ENCODE data around the gene TSNAX.
"Not testable (repeated sequence)": the region's sequence is repeated elsewhere in the genome, so short reads cannot be mapped to it uniquely, and the experiment has no call there.

DNA sequence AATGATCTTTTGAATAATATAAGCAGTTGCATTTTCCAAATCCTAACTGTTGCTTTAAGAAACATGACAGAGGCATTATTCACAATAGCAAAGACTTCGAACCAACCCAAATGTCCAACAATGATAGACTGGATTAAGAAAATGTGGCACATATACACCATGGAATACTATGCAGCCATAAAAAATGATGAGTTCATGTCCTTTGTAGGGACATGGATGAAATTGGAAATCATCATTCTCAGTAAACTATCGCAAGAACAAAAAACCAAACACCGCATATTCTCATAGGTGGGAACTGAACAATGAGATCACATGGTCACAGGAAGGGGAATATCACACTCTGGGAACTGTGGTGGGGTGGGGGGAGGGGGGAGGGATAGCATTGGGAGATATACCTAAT lies 41.8 kb downstream of the TSNAX start:
- TF ChIP-seq POLR2AphosphoS5 (IDR thresholded peaks at IDR 0.05); POLR2A (IDR thresholded peaks at IDR 0.05); EP300 (IDR thresholded peaks at IDR 0.05; ENCODE audit: low read depth): not testable (repeated sequence)
- TF ChIP-seq, protein P1, sequence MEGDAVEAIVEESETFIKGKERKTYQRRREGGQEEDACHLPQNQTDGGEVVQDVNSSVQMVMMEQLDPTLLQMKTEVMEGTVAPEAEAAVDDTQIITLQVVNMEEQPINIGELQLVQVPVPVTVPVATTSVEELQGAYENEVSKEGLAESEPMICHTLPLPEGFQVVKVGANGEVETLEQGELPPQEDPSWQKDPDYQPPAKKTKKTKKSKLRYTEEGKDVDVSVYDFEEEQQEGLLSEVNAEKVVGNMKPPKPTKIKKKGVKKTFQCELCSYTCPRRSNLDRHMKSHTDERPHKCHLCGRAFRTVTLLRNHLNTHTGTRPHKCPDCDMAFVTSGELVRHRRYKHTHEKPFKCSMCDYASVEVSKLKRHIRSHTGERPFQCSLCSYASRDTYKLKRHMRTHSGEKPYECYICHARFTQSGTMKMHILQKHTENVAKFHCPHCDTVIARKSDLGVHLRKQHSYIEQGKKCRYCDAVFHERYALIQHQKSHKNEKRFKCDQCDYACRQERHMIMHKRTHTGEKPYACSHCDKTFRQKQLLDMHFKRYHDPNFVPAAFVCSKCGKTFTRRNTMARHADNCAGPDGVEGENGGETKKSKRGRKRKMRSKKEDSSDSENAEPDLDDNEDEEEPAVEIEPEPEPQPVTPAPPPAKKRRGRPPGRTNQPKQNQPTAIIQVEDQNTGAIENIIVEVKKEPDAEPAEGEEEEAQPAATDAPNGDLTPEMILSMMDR (IDR thresholded peaks at IDR 0.05), result not testable (repeated sequence)
